ENCODE data around the gene LOXHD1. TPM values are rescaled to one million over a fixed set of nuclear protein-coding genes. Genes with fewer than 3 reads are reported as not detected.

The LOXHD1 gene
- total and polyA plus RNA-seq, 2 of the 13 experiments (the other 11 are each of a cell fraction or from before 2014, with no cell fraction given) = not detected

- TF ChIP-seq ZNF609 (CRISPR knock-in tag; IDR thresholded peaks at IDR 0.05; ENCODE audit: borderline replicate concordance) = no peak
- TF ChIP-seq ATF1 (CRISPR knock-in tag; IDR thresholded peaks at IDR 0.05) = no peak
- TF ChIP-seq ZBTB7B (CRISPR knock-in tag; IDR thresholded peaks at IDR 0.05) = no peak
- no peak for TF ChIP-seq ZNF292 (CRISPR knock-in tag; IDR thresholded peaks at IDR 0.05; ENCODE audit: borderline replicate concordance, low read depth)
- no peak for TF ChIP-seq THRA (CRISPR knock-in tag; IDR thresholded peaks at IDR 0.05; ENCODE audit: borderline replicate concordance)
- TF ChIP-seq SIX4 (CRISPR knock-in tag; IDR thresholded peaks at IDR 0.05) = no peak
- no peak for TF ChIP-seq ZNF124 (CRISPR knock-in tag; IDR thresholded peaks at IDR 0.05)
Observed at GRCh38 chr18:46596119-46596518, 60.9 kb downstream of the LOXHD1 start (continued).
